ENCODE results near the gene KRTAP10-6. TPM values are rescaled to one million over a fixed set of nuclear protein-coding genes. Genes with fewer than 3 reads are reported as not detected.

Gene KRTAP10-6
- total and polyA plus RNA-seq, 3 donors from 2014 or later, result not detected

DNA sequence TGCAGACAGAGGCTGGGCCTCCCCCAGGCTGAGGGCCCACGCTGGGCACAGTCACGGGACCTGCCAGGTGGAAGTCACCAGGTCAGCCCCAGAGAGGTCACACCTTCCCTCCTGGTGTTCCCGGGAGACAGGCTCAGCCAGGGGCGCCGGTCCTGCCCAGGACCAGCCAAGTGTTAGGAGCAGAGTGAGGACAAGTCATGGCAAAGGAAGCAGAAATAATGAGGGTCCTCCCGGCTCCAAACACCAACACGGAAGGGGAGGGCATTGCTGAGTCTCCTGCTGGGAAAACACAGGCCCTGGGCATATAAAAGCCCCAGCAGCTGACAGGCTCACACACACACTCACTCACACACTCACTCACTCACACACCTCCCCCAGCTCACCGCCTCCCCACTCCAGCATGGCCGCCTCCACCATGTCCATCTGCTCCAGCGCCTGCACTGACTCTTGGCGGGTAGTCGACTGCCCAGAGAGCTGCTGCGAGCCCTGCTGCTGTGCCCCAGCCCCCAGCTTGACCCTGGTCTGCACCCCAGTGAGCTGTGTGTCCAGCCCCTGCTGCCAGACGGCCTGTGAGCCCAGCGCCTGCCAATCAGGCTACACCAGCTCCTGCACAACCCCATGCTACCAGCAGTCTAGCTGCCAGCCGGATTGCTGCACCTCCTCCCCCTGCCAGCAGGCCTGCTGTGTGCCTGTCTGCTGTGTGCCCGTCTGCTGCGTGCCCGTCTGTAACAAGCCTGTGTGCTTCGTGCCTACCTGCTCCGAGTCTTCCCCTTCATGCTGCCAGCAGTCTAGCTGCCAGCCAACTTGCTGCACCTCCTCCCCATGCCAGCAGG, 44.9 kb upstream of the KRTAP10-6 start, which contains the start of gene KRTAP10-10:
KRTAP10-10 (plus strand) TSS at position 339 of the 833 bp plus-strand sequence; CDS start at position 401, 62 bp downstream.
- Histone ChIP-seq H3K9me3 (no peaks in the 10 kb centered on the region), H3K4me3 (no peak within 1 kb of the TSS), H3K27me3 (no peaks in the 10 kb centered on the region), H3K27ac (no peak within 1 kb of the TSS), H3K36me3 (ENCODE audit: low read depth, missing control alignments) (no peaks in the 10 kb centered on the region), H3K4me1 (no peaks in the 10 kb centered on the region)
- no peak for DNase-seq
- WGBS, 2 donors, result 57 to 60% methylated on average over 13 to 19 of the region's 21 CpGs
- no peak for TF ChIP-seq POLR2A (IDR thresholded peaks at IDR 0.05)
- no peak for TF ChIP-seq CTCF (IDR thresholded peaks at IDR 0.05)
- intact Hi-C loops (cut with DNase I; ENCODE audit: low total_unique reads), result no loop called here

- no peak for DNase-seq
- no peak for TF ChIP-seq POLR2A (IDR thresholded peaks at IDR 0.05)
- TF ChIP-seq CTCF (IDR thresholded peaks at IDR 0.05), result no peak
- Histone ChIP-seq H3K9me3 (no peaks in the 10 kb centered on the region), H3K4me1 (no peaks in the 10 kb centered on the region), H3K27me3 (no peaks in the 10 kb centered on the region), H3K4me3 (no peak overlapping the region), H3K36me3 (ENCODE audit: low read depth, missing control alignments) (no peaks in the 10 kb centered on the region), H3K27ac (no peak overlapping the region)
- intact Hi-C loops (cut with DNase I; ENCODE audit: low total_unique reads), result no loop called here
- WGBS, 2 donors, result 76 to 79% methylated on average over 15 of the region's 15 CpGs
Measured at GRCh38 chr21:44636209-44637017, 44.1 kb upstream of the KRTAP10-6 start.

GRCh38 chr21:44632067-44632466, 39.8 kb upstream of the KRTAP10-6 start:
- Histone ChIP-seq H3K27ac (no peak overlapping the region), H3K4me3 (no peak overlapping the region), H3K27me3 (no peaks in the 10 kb centered on the region), H3K36me3 (ENCODE audit: low read depth, missing control alignments) (no peaks in the 10 kb centered on the region), H3K9me3 (no peaks in the 10 kb centered on the region), H3K4me1 (no peaks in the 10 kb centered on the region)
- no peak for DNase-seq
- WGBS, 2 donors, result 89 to 92% methylated on average over 1 of the region's 1 CpG
- intact Hi-C loops (cut with DNase I; ENCODE audit: low total_unique reads), result no loop called here
- TF ChIP-seq POLR2A (IDR thresholded peaks at IDR 0.05) (no peak), CTCF (IDR thresholded peaks at IDR 0.05) (no peak)

- TF ChIP-seq CTCF (IDR thresholded peaks at IDR 0.05) (no peak), POLR2A (IDR thresholded peaks at IDR 0.05) (no peak)
- intact Hi-C loops (cut with DNase I; ENCODE audit: low total_unique reads), result no loop called here
- H3K27ac ChIP-seq, result no peak overlapping the region
- no peaks in the 10 kb centered on the region for H3K9me3 ChIP-seq
- 75 to 88% methylated on average over 2 of the region's 2 CpGs for WGBS, 2 donors
- no peak overlapping the region for H3K4me3 ChIP-seq
- H3K36me3 ChIP-seq (ENCODE audit: low read depth, missing control alignments), result no peaks in the 10 kb centered on the region
- no peak for DNase-seq
- H3K27me3 ChIP-seq, result no peaks in the 10 kb centered on the region
- no peaks in the 10 kb centered on the region for H3K4me1 ChIP-seq
Measured at GRCh38 chr21:44630440-44630839, 38.1 kb upstream of the KRTAP10-6 start.

Measured in testis (tissue), 3 donors.